ENCODE results near the gene HJV.

Gene HJV

DNA sequence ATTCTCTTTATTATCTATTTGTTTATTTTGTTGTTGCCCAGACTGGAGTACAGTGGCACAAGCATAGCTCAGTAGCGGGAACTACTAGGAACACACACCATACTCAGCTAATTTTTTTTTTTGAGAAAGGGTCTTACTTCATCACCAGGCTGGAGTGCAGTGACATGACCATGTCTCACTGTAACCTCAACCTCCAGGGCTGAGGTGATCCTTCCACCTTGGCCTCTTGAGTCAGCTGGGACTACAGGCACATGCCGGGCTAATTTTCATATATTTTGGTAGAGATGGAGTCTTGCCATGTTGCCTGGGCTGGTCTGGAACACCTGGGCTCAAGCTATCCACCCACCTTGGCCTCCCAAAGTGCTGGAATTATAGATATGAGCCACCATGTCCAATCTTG lies 19.8 kb downstream of the HJV start:
- DNase-seq (ENCODE audit: low spot score) = no peak
- in situ Hi-C loops (cut with MboI; ENCODE audit: low sequenced_read_pairs, unreplicated experiment) = loop anchor here (10.0 kb wide), 1 partner anchor 107 kb away; no protein-coding TSS in a partner anchor
- TF ChIP-seq CTCF (IDR thresholded peaks at IDR 0.05; ENCODE audit: borderline replicate concordance, control extremely low read depth, extremely low read depth, insufficient read depth, missing control alignments) = no peak

- in situ Hi-C loops (cut with MboI; ENCODE audit: low sequenced_read_pairs, unreplicated experiment) = loop anchor here (10.0 kb wide), 2 partner anchors 105 to 165 kb away; no protein-coding TSS in a partner anchor
- DNase-seq (ENCODE audit: low spot score) = no peak
- no peak for TF ChIP-seq CTCF (IDR thresholded peaks at IDR 0.05; ENCODE audit: borderline replicate concordance, control extremely low read depth, extremely low read depth, insufficient read depth, missing control alignments)
Observed at GRCh38 chr1:145999321-146000024, 22.1 kb downstream of the HJV start.

GRCh38 chr1:145997718-145998023 lies 23.9 kb downstream of the HJV start:
- DNase-seq (ENCODE audit: low spot score) = no peak
- TF ChIP-seq CTCF (IDR thresholded peaks at IDR 0.05; ENCODE audit: borderline replicate concordance, control extremely low read depth, extremely low read depth, insufficient read depth, missing control alignments) = no peak
- in situ Hi-C loops (cut with MboI; ENCODE audit: low sequenced_read_pairs, unreplicated experiment) = loop anchor here (10.0 kb wide), 1 partner anchor 163 kb away; no protein-coding TSS in a partner anchor

DNA sequence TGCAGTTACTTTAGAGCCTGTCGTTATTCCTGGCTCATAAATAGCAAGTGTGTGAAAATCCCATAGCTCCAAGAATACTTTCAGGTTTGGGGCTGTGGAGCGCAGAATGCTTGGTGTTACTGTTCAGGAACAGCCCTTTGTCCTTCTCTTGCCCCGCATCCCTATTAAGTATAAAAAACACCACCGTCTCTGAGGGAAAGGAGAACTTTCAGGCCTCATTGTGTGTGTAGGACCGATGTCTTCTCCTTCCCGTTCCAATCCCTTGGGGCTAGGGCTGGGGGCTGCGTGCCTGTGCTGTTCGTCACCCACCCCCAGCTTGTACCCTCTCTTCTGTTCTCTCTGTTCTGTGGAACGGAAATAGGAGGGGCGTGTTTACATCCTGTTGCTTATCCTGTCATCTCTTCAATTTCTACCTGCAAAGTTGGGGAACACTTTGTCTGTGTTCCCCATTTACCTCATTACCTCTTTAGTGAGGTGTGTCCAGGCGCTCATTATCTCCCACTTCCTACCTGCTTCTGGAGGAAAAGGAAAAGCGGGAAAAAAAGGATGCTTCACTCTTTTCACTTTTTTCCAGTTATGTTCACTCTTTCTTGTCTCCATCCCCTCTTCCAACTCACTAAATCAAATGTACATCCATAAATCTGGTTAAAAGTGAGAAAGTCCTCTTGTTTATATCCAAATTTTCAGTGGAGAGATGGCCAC lies 24.4 kb downstream of the HJV start:
- peak; percentile 64 for DNase-seq (ENCODE audit: low spot score)
- in situ Hi-C loops (cut with MboI; ENCODE audit: low sequenced_read_pairs, unreplicated experiment) = loop anchor here (10.0 kb wide), 1 partner anchor 162 kb away; no protein-coding TSS in a partner anchor
- TF ChIP-seq CTCF (IDR thresholded peaks at IDR 0.05; ENCODE audit: borderline replicate concordance, control extremely low read depth, extremely low read depth, insufficient read depth, missing control alignments) = no peak

GRCh38 chr1:145996433-145997015 lies 25.0 kb downstream of the HJV start, which contains the start of gene TXNIP:
TXNIP (minus strand) TSS chr1:145996579; CDS start chr1:145996266, 313 bp downstream.
- DNase-seq (ENCODE audit: low spot score) = peak; percentile 96
- in situ Hi-C loops (cut with MboI; ENCODE audit: low sequenced_read_pairs, unreplicated experiment) = loop anchor here (10.0 kb wide), 1 partner anchor 162 kb away; no protein-coding TSS in a partner anchor
- no peak for TF ChIP-seq CTCF (IDR thresholded peaks at IDR 0.05; ENCODE audit: borderline replicate concordance, control extremely low read depth, extremely low read depth, insufficient read depth, missing control alignments)

DNA sequence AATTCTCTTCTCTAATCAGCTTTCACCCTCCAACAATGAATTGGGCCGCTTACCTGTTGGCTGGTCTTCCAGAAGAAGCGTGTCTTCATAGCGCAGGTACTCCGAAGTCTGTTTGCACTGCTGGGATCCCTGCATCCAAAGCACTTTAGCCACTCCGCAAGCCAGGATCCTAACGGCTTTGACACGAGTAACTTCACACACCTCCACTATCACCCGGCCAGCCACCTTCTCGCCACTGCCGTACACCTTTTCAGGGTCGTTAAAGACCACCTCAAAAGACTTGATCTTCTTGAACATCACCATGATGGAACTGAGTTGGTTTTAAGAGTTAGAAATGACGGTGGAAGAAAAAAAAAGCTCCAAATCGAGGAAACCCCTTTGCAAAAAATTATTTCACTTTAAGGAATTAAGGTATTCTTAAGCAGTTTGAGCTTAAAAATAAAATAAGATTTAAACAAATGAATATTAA lies 25.5 kb downstream of the HJV start:
- in situ Hi-C loops (cut with MboI; ENCODE audit: low sequenced_read_pairs, unreplicated experiment) = loop anchor here (10.0 kb wide), 1 partner anchor 161 kb away; no protein-coding TSS in a partner anchor
- no peak for TF ChIP-seq CTCF (IDR thresholded peaks at IDR 0.05; ENCODE audit: borderline replicate concordance, control extremely low read depth, extremely low read depth, insufficient read depth, missing control alignments)
- DNase-seq (ENCODE audit: low spot score) = no peak

Measured in GM13976 (cell line).